Motor neuron (in vitro differentiated cells): ENCODE measurements around the gene MRC1. TPM values are rescaled to one million over a fixed set of nuclear protein-coding genes. Genes with fewer than 3 reads are reported as not detected.
A peak's percentile ranks its signal among the peaks of the same experiment; 100 is the strongest.

Source experiments
- ATAC-seq, 8 experiments: fragments of 200-7000 bp; cut with Tn5 transposase; replicated peaks in 6 of 8; 2 replicates each; pipeline ENCODE4 v1.8.0; 2021; ENCODE audit warnings: mild to moderate bottlenecking in 8 of 8, moderate library complexity in 8 of 8
- H3K27ac ChIP-seq, 2 donors: fragments of 250-450 bp; sonication (Bioruptor Pico); 2 replicates each; pipeline ENCODE4 v1.9.0; 2021; ENCODE audit warnings: antibody characterized with exemption in 2 of 2, mild to moderate bottlenecking in 2 of 2, moderate library complexity in 1 of 2
- H3K4me1 ChIP-seq, 2 donors: fragments of 250-450 bp; sonication (Bioruptor Pico); replicated peaks in 1 of 2; 2 replicates each; pipeline ENCODE4 v1.6.1; 2021; ENCODE audit warnings: antibody characterized with exemption in 2 of 2, mild to moderate bottlenecking in 2 of 2, moderate library complexity in 1 of 2
- H3K4me3 ChIP-seq, 5 donors: fragments of 250-450 bp; sonication (Bioruptor Pico); 2 replicates each; pipeline ENCODE4 v1.9.0; 2021; ENCODE audit warnings: antibody characterized with exemption in 5 of 5, mild to moderate bottlenecking in 5 of 5, moderate library complexity in 4 of 5
- WGBS, 10 experiments: fragments of 450-650 bp; shearing (Covaris generic); methylation state at CpG; one replicate each; pipeline ENCODE4 v1.0.0; 2022; 5-methylcytosine and 5-hydroxymethylcytosine counted together
- in situ Hi-C, 9 experiments: fragments of 400-800 bp; cut with MboI; loops; one replicate each; pipeline ENCODE4 v1.15.0; 2021; ENCODE audit warnings: low sequenced_read_pairs in 9 of 9, low pct_unique_long_range_greater_than_20kb in 2 of 9; ENCODE audit not compliant: unreplicated experiment in 9 of 9
- total RNA-seq, 8 experiments: library from RNA; unstranded; fragments of 300-600 nt; gene quantifications; 2 replicates each; pipeline versions ENCODE4 v1.2.3 to v1.2.4, GENCODE V29; 2022

The MRC1 gene
- total RNA-seq, 8 experiments from 2014 or later: 0.05 to 0.14 (median 0.08) TPM; not detected in 5

- Histone ChIP-seq H3K4me3 (no peak overlapping the region), H3K4me1 (no peaks in the 10 kb centered on the region), H3K27ac (no peak overlapping the region)
- in situ Hi-C loops: no loop called here
- 10 to 100% (median 40%) methylated on average over 1 of the region's 1 CpG; no CpG with 5 or more reads in 7 of the 10 experiments for WGBS, 10 experiments
- ATAC-seq: peak in 2 of 8 experiments; percentile 21 to 45
Observed at GRCh38 chr10:17835688-17836087, 26.5 kb downstream of the MRC1 start.

- Histone ChIP-seq H3K4me3 (no peak overlapping the region), H3K4me1 (no peaks in the 10 kb centered on the region), H3K27ac (no peak overlapping the region)
- WGBS, 10 experiments: 0 to 75% (median 47%) methylated on average over 1 to 8 of the region's 8 CpGs; no CpG with 5 or more reads in 2 of the 10 experiments
- ATAC-seq: peak in 3 of 8 experiments; percentile 72 to 88 (median 83)
- in situ Hi-C loops: no loop called here
Observed at GRCh38 chr10:17836942-17837341, 27.8 kb downstream of the MRC1 start.

GRCh38 chr10:17838080-17838648 lies 29.0 kb downstream of the MRC1 start:
- Histone ChIP-seq H3K4me1 (no peaks in the 10 kb centered on the region), H3K27ac (no peak overlapping the region), H3K4me3 (no peak overlapping the region)
- in situ Hi-C loops: no loop called here
- 16 to 100% (median 79%) methylated on average over 2 to 9 of the region's 9 CpGs; no CpG with 5 or more reads in 1 of the 10 experiments for WGBS, 10 experiments
- no peak for ATAC-seq

- Histone ChIP-seq H3K27ac (no peak overlapping the region), H3K4me3 (no peak overlapping the region), H3K4me1 (no peaks in the 10 kb centered on the region)
- 0 to 100% (median 91%) methylated on average over 1 of the region's 1 CpG; no CpG with 5 or more reads in 1 of the 10 experiments for WGBS, 10 experiments
- in situ Hi-C loops: loop anchor here in 1 of 9 experiments (10.0 kb wide), 1 partner anchor 374 kb away; no protein-coding TSS in a partner anchor
- no peak for ATAC-seq
Observed at GRCh38 chr10:17841050-17841449, 31.9 kb downstream of the MRC1 start.

GRCh38 chr10:17842641-17843040 lies 33.5 kb downstream of the MRC1 start:
- Histone ChIP-seq H3K4me1 (no peaks in the 10 kb centered on the region), H3K4me3 (no peak overlapping the region), H3K27ac (no peak overlapping the region)
- in situ Hi-C loops: loop anchor here in 1 of 9 experiments (10.0 kb wide), 1 partner anchor 372 kb away; no protein-coding TSS in a partner anchor
- no peak for ATAC-seq
- 68 to 100% (median 88%) methylated on average over 1 to 5 of the region's 5 CpGs for WGBS, 10 experiments

- Histone ChIP-seq H3K4me3 (no peak overlapping the region), H3K27ac (no peak overlapping the region), H3K4me1 (peaks cover 0 to 2% of the 10 kb centered on the region in 2 donors)
- in situ Hi-C loops: loop anchor here in 1 of 9 experiments (10.0 kb wide), 1 partner anchor 367 kb away; no protein-coding TSS in a partner anchor
- peak in 7 of 8 experiments; percentile 18 to 72 (median 41) for ATAC-seq
- WGBS, 10 experiments: 23 to 100% (median 57%) methylated on average over 1 to 5 of the region's 5 CpGs
Observed at GRCh38 chr10:17847585-17848296, 38.6 kb downstream of the MRC1 start.

GRCh38 chr10:17848646-17849045 lies 39.5 kb downstream of the MRC1 start:
- no peak overlapping the region for H3K27ac ChIP-seq
- 40 to 100% (median 87%) methylated on average over 1 to 4 of the region's 5 CpGs; no CpG with 5 or more reads in 1 of the 10 experiments for WGBS, 10 experiments
- peaks cover 0 to 2% of the 10 kb centered on the region in 2 donors for H3K4me1 ChIP-seq
- ATAC-seq: no peak
- no peak overlapping the region for H3K4me3 ChIP-seq
- in situ Hi-C loops: loop anchor here in 1 of 9 experiments (10.0 kb wide), 1 partner anchor 366 kb away; no protein-coding TSS in a partner anchor

- Histone ChIP-seq H3K4me3 (no peak overlapping the region), H3K27ac (no peak overlapping the region), H3K4me1 (peaks cover 0 to 2% of the 10 kb centered on the region in 2 donors)
- peak in 2 of 8 experiments; percentile 26 to 49 for ATAC-seq
- WGBS, 10 experiments: 40 to 94% (median 62%) methylated on average over 1 to 3 of the region's 3 CpGs
- in situ Hi-C loops: loop anchor here in 5 of 9 experiments (10.0 to 25.0 kb wide), 3 partner anchors 238 to 364 kb away; partner anchors contain the start of gene HACD1 (in 1 of the 5)
Observed at GRCh38 chr10:17850501-17850900, 41.4 kb downstream of the MRC1 start.

- Histone ChIP-seq H3K4me3 (no peak overlapping the region), H3K4me1 (peaks cover 0 to 2% of the 10 kb centered on the region in 2 donors), H3K27ac (no peak overlapping the region)
- in situ Hi-C loops: loop anchor here in 5 of 9 experiments (10.0 to 25.0 kb wide), 3 partner anchors 239 to 363 kb away; partner anchors contain the start of gene HACD1 (in 1 of the 5)
- 0 to 83% (median 36%) methylated on average over 1 to 4 of the region's 4 CpGs for WGBS, 10 experiments
- no peak for ATAC-seq
Observed at GRCh38 chr10:17851611-17852010, 42.5 kb downstream of the MRC1 start.

GRCh38 chr10:17854044-17854652 lies 45.0 kb downstream of the MRC1 start:
- H3K27ac ChIP-seq: no peak overlapping the region
- ATAC-seq: no peak
- H3K4me1 ChIP-seq: peaks cover 0 to 2% of the 10 kb centered on the region in 2 donors
- WGBS, 10 experiments: 55 to 100% (median 94%) methylated on average over 1 to 5 of the region's 7 CpGs
- in situ Hi-C loops: loop anchor here in 5 of 9 experiments (10.0 to 25.0 kb wide), 3 partner anchors 242 to 361 kb away; partner anchors contain the start of gene HACD1 (in 1 of the 5)
- no peak overlapping the region for H3K4me3 ChIP-seq

- ATAC-seq: no peak
- in situ Hi-C loops: loop anchor here in 5 of 9 experiments (10.0 to 25.0 kb wide), 3 partner anchors 245 to 358 kb away; partner anchors contain the start of gene HACD1 (in 1 of the 5)
- no peak overlapping the region for H3K27ac ChIP-seq
- H3K4me1 ChIP-seq: no peaks in the 10 kb centered on the region
- WGBS, 10 experiments: 7 to 94% (median 73%) methylated on average over 2 to 3 of the region's 3 CpGs
- no peak overlapping the region for H3K4me3 ChIP-seq
Observed at GRCh38 chr10:17857040-17857439, 47.9 kb downstream of the MRC1 start.

- H3K4me3 ChIP-seq: no peak overlapping the region
- no peaks in the 10 kb centered on the region for H3K4me1 ChIP-seq
- no peak overlapping the region for H3K27ac ChIP-seq
- no peak for ATAC-seq
- WGBS, 10 experiments: 40 to 100% (median 89%) methylated on average over 2 to 7 of the region's 8 CpGs; no CpG with 5 or more reads in 2 of the 10 experiments
- in situ Hi-C loops: loop anchor here in 5 of 9 experiments (10.0 to 25.0 kb wide), 3 partner anchors 247 to 355 kb away; partner anchors contain the start of gene HACD1 (in 1 of the 5)
Observed at GRCh38 chr10:17859492-17860156, 50.5 kb downstream of the MRC1 start.
